Astrocyte (in vitro differentiated cells and primary cell): ENCODE results near the gene IQCE.

Source experiments
- EZH2 ChIP-seq: IDR thresholded peaks from 2 replicates; pipeline ENCODE4 v1.6.1; 2012; ENCODE audit warnings: mild to moderate bottlenecking, low read length, inconsistent platforms; ENCODE audit not compliant: insufficient read depth
- TF ChIP-seq, protein P1 (sequence below): IDR thresholded peaks from 2 replicates; pipeline ENCODE4 v1.5.1; 2011; ENCODE audit warnings: low read depth, mild to moderate bottlenecking, inconsistent platforms, low read length, moderate library complexity; ENCODE audit not compliant: insufficient read depth

DNA sequence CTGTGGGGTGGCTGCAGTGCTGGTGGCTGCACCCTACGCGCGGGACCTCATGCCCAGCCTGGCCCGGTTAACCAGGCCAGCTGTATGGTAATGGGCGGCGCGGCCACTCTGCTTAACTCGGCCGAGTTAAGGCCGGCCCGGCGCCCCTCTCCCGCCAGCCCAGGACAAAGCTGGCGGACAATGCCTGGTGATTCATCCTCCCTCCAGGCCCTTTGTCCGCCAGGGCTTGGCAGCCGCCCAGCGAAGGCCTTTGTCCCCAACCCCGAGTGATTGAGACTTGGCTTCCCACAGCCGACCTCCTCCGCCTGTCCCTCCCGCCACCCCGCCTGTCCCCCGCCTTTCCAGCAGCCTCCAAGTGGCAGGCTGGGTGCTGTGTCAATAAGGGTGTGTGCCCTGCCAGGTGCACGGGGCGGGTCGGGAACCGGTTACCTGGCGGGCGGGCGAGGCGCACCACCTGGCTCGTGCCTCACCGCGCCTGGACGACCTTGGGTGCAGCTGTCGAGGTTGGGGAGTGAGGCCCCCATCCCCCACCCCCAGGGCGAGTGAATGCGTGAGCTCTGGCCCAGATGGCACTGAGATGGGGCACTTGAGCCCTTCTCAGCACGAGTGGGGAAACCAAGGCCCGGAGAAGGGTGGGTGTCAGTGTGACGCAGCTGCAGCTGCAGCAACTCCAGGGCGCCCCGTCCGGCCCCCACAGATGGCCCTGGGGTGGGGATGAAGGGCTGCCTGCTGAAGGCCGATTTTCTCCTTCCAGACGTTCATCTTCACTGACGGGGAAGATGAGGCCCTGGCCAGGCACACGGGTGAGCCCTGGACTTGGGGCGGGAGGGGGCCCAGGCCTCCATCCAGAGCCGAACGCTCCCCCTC lies 34.6 kb upstream of the IQCE start:
- TF ChIP-seq EZH2 = no peak
- TF ChIP-seq, protein P1, sequence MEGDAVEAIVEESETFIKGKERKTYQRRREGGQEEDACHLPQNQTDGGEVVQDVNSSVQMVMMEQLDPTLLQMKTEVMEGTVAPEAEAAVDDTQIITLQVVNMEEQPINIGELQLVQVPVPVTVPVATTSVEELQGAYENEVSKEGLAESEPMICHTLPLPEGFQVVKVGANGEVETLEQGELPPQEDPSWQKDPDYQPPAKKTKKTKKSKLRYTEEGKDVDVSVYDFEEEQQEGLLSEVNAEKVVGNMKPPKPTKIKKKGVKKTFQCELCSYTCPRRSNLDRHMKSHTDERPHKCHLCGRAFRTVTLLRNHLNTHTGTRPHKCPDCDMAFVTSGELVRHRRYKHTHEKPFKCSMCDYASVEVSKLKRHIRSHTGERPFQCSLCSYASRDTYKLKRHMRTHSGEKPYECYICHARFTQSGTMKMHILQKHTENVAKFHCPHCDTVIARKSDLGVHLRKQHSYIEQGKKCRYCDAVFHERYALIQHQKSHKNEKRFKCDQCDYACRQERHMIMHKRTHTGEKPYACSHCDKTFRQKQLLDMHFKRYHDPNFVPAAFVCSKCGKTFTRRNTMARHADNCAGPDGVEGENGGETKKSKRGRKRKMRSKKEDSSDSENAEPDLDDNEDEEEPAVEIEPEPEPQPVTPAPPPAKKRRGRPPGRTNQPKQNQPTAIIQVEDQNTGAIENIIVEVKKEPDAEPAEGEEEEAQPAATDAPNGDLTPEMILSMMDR = no peak
